Measurements from ENCODE around the gene HDAC3. TPM values are rescaled to one million over a fixed set of nuclear protein-coding genes. Genes with fewer than 3 reads are reported as not detected.

The HDAC3 gene
- total RNA-seq, 1 experiment from 2014 or later = 91.9 TPM

- no TSS peak for BruUV-seq (replicated peaks)
- ATAC-seq = no peak
- DNase-seq (ENCODE audit: low read depth, low spot score) = no peak
- no peak overlapping the region for H3K4me2 ChIP-seq (ENCODE audit: low read length)
- ChIA-PET POLR2A (no interaction called here), RAD21 (ENCODE audit: low non-redundant PET in 1 of 2, low total read pairs in 2 of 2, uncharacterized antibody in 2 of 2, unreplicated experiment in 2 of 2) (no interaction called here), CTCF (interaction anchor here (0.9 to 1.3 kb wide), 2 partner anchors 10 to 15 kb away, joined by 4 to 5 read pairs; partner anchors contain the start of gene DIAPH1)
- H3K79me2 ChIP-seq (ENCODE audit: insufficient read depth, low read length) = peaks cover 98% of the 10 kb centered on the region
- H3K36me3 ChIP-seq (ENCODE audit: control insufficient read depth in 1 of 2, insufficient read depth in 2 of 2, low read length in 2 of 2) = no peaks in the 10 kb centered on the region
- H3K9me3 ChIP-seq (ENCODE audit: control insufficient read depth in 1 of 2, insufficient read depth in 1 of 2, low read depth in 1 of 2, low read length in 2 of 2) = no peaks in the 10 kb centered on the region
- H3K4me3 ChIP-seq (replicated peaks in 1 of 2; ENCODE audit: low read depth in 1 of 2, low read length in 2 of 2) = no peak overlapping the region
- TF ChIP-seq JUND (IDR thresholded peaks at IDR 0.05) (no peak), POLR2AphosphoS5 (IDR thresholded peaks at IDR 0.05; ENCODE audit: low read depth, low read length) (no peak), REST (IDR thresholded peaks at IDR 0.05; ENCODE audit: low read depth) (no peak), EZH2 (IDR thresholded peaks at IDR 0.05) (no peak), MAX (IDR thresholded peaks at IDR 0.05) (no peak), ZNF274 (IDR thresholded peaks at IDR 0.05; ENCODE audit: low read depth, low read length) (no peak), CTCF (IDR thresholded peaks at IDR 0.05 in 2 of 3, conservative IDR thresholded peaks at IDR 0.05 in 1 of 3; ENCODE audit: borderline replicate concordance in 1 of 3, insufficient read depth in 1 of 3, low read depth in 2 of 3, low read length in 2 of 3) (no peak), SIN3A (IDR thresholded peaks at IDR 0.05; ENCODE audit: low read depth) (no peak), CBX3 (IDR thresholded peaks at IDR 0.05; ENCODE audit: low read depth) (no peak), POLR2A (IDR thresholded peaks at IDR 0.05; ENCODE audit: borderline replicate concordance, extremely low read depth, insufficient read depth, insufficient read length) (no peak), YY1 (IDR thresholded peaks at IDR 0.05; ENCODE audit: extremely low read depth, insufficient replicate concordance, low read depth, low read length) (no peak), ATF3 (IDR thresholded peaks at IDR 0.05) (no peak), EGR1 (IDR thresholded peaks at IDR 0.05; ENCODE audit: low read depth) (no peak), FOSL1 (IDR thresholded peaks at IDR 0.05; ENCODE audit: low read depth) (no peak)
- intact Hi-C loops (cut with micrococcal nuclease) = no loop called here
- no peaks in the 10 kb centered on the region for H3K27me3 ChIP-seq (ENCODE audit: insufficient read depth, low read length)
- H2AFZ ChIP-seq (ENCODE audit: low read depth, low read length, poor library complexity, severe bottlenecking) = no peak overlapping the region
- H3K9me2 ChIP-seq (ENCODE audit: insufficient read depth) = no peaks in the 10 kb centered on the region
- H4K20me1 ChIP-seq (ENCODE audit: insufficient read depth) = peaks cover 6% of the 10 kb centered on the region; the same call in 1 of the 2 replicates
- H3K9ac ChIP-seq (ENCODE audit: low read length) = no peak overlapping the region
- H3K27ac ChIP-seq (ENCODE audit: low read depth, low read length) = no peak overlapping the region
- peaks cover 11 to 25% of the 10 kb centered on the region in 2 experiments for H3K4me1 ChIP-seq (ENCODE audit: control insufficient read depth in 1 of 2, insufficient read depth in 2 of 2, low read length in 2 of 2)
Measured at GRCh38 chr5:141608557-141608956, 28.1 kb downstream of the HDAC3 start.
